Measurements from ENCODE around the gene NEU4. TPM values are rescaled to one million over a fixed set of nuclear protein-coding genes. Genes with fewer than 3 reads are reported as not detected.
"Not testable (repeated sequence)": the region's sequence is repeated elsewhere in the genome, so short reads cannot be mapped to it uniquely, and the experiment has no call there.

NEU4 gene
- total RNA-seq, 1 donor from 2014 or later: 0.29 TPM

GRCh38 chr2:241798081-241798630 is 10.8 kb upstream of the NEU4 start:
- no peak for DNase-seq (ENCODE audit: extremely low read depth, low read depth, low spot score)

- DNase-seq (ENCODE audit: extremely low read depth, low read depth, low spot score): no peak
Observed at GRCh38 chr2:241798631-241799521, 10.1 kb upstream of the NEU4 start.

GRCh38 chr2:241799522-241800197 is 9.3 kb upstream of the NEU4 start:
- no peak for DNase-seq (ENCODE audit: extremely low read depth, low read depth, low spot score)

- not testable (repeated sequence) for DNase-seq (ENCODE audit: extremely low read depth, low read depth, low spot score)
Observed at GRCh38 chr2:241800198-241800903, 8.6 kb upstream of the NEU4 start.

GRCh38 chr2:241801611-241802420 is 7.2 kb upstream of the NEU4 start:
- DNase-seq (ENCODE audit: extremely low read depth, low read depth, low spot score): no peak

- no peak for DNase-seq (ENCODE audit: extremely low read depth, low read depth, low spot score)
Observed at GRCh38 chr2:241802421-241803318, 6.3 kb upstream of the NEU4 start.

- no peak for DNase-seq (ENCODE audit: extremely low read depth, low read depth, low spot score)
Observed at GRCh38 chr2:241803387-241804325, 5.3 kb upstream of the NEU4 start.

GRCh38 chr2:241804326-241805229 is 4.4 kb upstream of the NEU4 start:
- DNase-seq (ENCODE audit: extremely low read depth, low read depth, low spot score): no peak

- DNase-seq (ENCODE audit: extremely low read depth, low read depth, low spot score): not testable (repeated sequence)
Observed at GRCh38 chr2:241806217-241806616, 2.8 kb upstream of the NEU4 start.

GRCh38 chr2:241808051-241808720 is 807 bp upstream of the NEU4 start:
- no peak for DNase-seq (ENCODE audit: extremely low read depth, low read depth, low spot score)

- DNase-seq (ENCODE audit: extremely low read depth, low read depth, low spot score): no peak
Observed at GRCh38 chr2:241809383-241810306, 652 bp downstream of the NEU4 start.

GRCh38 chr2:241810307-241811200 is 1.6 kb downstream of the NEU4 start:
- DNase-seq (ENCODE audit: extremely low read depth, low read depth, low spot score): no peak

GRCh38 chr2:241811201-241811951 is 2.4 kb downstream of the NEU4 start:
- no peak for DNase-seq (ENCODE audit: extremely low read depth, low read depth, low spot score)
